Right ventricle myocardium superior (tissue), 1 donor: Measurements from ENCODE around the gene CAPN11. TPM values are rescaled to one million over a fixed set of nuclear protein-coding genes. Genes with fewer than 3 reads are reported as not detected.
"Not testable (repeated sequence)": the region's sequence is repeated elsewhere in the genome, so short reads cannot be mapped to it uniquely, and the experiment has no call there.

Source experiments
- ATAC-seq: fragments of 200-7000 bp; cut with Tn5 transposase; one replicate; pipeline ENCODE4 v1.9.1; 2020; ENCODE audit warnings: mild to moderate bottlenecking; ENCODE audit not compliant: poor library complexity
- DNase-seq: peaks from one replicate; pipeline ENCODE4 v3.0.0-alpha.2; 2020
- intact Hi-C: fragments of 100-400 bp; cut with DNase I; formaldehyde crosslinking; loops from one replicate; pipeline ENCODE4 v1.11.2; 2022
- total RNA-seq: library from RNA; stranded (reverse); fragmentation: NEBNext Ultra II Directional; extraction: Animal tissue kit (Norgen Biotek cat#: 25700); gene quantifications from one replicate; pipeline ENCODE4 v1.2.1, GENCODE V29; 2021
- donor health status: DM: no; HTN: yes; CAD: no; lungs with severe emphysema.

The CAPN11 gene
- total RNA-seq, 1 donor from 2014 or later: 0.43 TPM

- intact Hi-C loops: no loop called here
- no peak for ATAC-seq
- no peak for DNase-seq
Measured at GRCh38 chr6:44194326-44194725, 35.7 kb downstream of the CAPN11 start.

- intact Hi-C loops, ATAC-seq, DNase-seq: not testable (repeated sequence)
Measured at GRCh38 chr6:44196351-44196750, 37.7 kb downstream of the CAPN11 start.

GRCh38 chr6:44198684-44199083 is 40.1 kb downstream of the CAPN11 start:
- ATAC-seq (no peak), DNase-seq (no peak)
- intact Hi-C loops: no loop called here

GRCh38 chr6:44199883-44200282 is 41.3 kb downstream of the CAPN11 start:
- DNase-seq (no peak), ATAC-seq (no peak)
- intact Hi-C loops: no loop called here

- DNase-seq: no peak
- intact Hi-C loops: no loop called here
- no peak for ATAC-seq
Measured at GRCh38 chr6:44201200-44201599, 42.6 kb downstream of the CAPN11 start.

- intact Hi-C loops: no loop called here
- ATAC-seq (no peak), DNase-seq (no peak)
Measured at GRCh38 chr6:44201638-44202303, 43.2 kb downstream of the CAPN11 start.

- DNase-seq (no peak), ATAC-seq (no peak)
Measured at GRCh38 chr6:44202332-44202971, 43.8 kb downstream of the CAPN11 start.

GRCh38 chr6:44202972-44203750 is 44.5 kb downstream of the CAPN11 start:
- no peak for ATAC-seq
- DNase-seq: no peak
- intact Hi-C loops: no loop called here

More at GRCh38 chr6:44202332-44202971, 43.8 kb downstream of the CAPN11 start:
- intact Hi-C loops: no loop called here

- DNase-seq (no peak), ATAC-seq (no peak)
- intact Hi-C loops: no loop called here
Measured at GRCh38 chr6:44203955-44204354, 45.3 kb downstream of the CAPN11 start.

GRCh38 chr6:44207966-44208365 is 49.3 kb downstream of the CAPN11 start:
- DNase-seq: no peak
- no peak for ATAC-seq
- intact Hi-C loops: no loop called here

- intact Hi-C loops: no loop called here
- DNase-seq (no peak), ATAC-seq (no peak)
Measured at GRCh38 chr6:44211284-44211683, 52.7 kb downstream of the CAPN11 start.

GRCh38 chr6:44214307-44214706 is 55.7 kb downstream of the CAPN11 start:
- intact Hi-C loops: no loop called here
- ATAC-seq (no peak), DNase-seq (no peak)

- ATAC-seq (no peak), DNase-seq (peak; percentile 72)
- intact Hi-C loops: no loop called here
Measured at GRCh38 chr6:44216677-44217331, 58.2 kb downstream of the CAPN11 start, which contains the start of gene MYMX. TSS of gene MYMX (plus strand) at chr6:44216926. CDS start at chr6:44217472, 546 bp downstream.

- DNase-seq (peak; percentile 86), ATAC-seq (peak; percentile 34)
- intact Hi-C loops: no loop called here
Measured at GRCh38 chr6:44217332-44218143, 58.9 kb downstream of the CAPN11 start.

- peak; percentile 67 for ATAC-seq
- intact Hi-C loops: no loop called here
- DNase-seq: peak; percentile 92
Measured at GRCh38 chr6:44219053-44219814, 60.6 kb downstream of the CAPN11 start.

GRCh38 chr6:44219815-44220784 is 61.5 kb downstream of the CAPN11 start:
- intact Hi-C loops: no loop called here
- DNase-seq (no peak), ATAC-seq (no peak)

- intact Hi-C loops: no loop called here
Measured at GRCh38 chr6:44220913-44221290, 62.3 kb downstream of the CAPN11 start.

More at GRCh38 chr6:44220913-44221290, 62.3 kb downstream of the CAPN11 start:
- ATAC-seq (no peak), DNase-seq (no peak)
